ENCODE measurements around the gene TMEM91. TPM values are rescaled to one million over a fixed set of nuclear protein-coding genes. Genes with fewer than 3 reads are reported as not detected.
"Not testable (repeated sequence)": the region's sequence is repeated elsewhere in the genome, so short reads cannot be mapped to it uniquely, and the experiment has no call there.

The TMEM91 gene
- total RNA-seq, 1 donor from 2014 or later, result 12.2 TPM

DNA sequence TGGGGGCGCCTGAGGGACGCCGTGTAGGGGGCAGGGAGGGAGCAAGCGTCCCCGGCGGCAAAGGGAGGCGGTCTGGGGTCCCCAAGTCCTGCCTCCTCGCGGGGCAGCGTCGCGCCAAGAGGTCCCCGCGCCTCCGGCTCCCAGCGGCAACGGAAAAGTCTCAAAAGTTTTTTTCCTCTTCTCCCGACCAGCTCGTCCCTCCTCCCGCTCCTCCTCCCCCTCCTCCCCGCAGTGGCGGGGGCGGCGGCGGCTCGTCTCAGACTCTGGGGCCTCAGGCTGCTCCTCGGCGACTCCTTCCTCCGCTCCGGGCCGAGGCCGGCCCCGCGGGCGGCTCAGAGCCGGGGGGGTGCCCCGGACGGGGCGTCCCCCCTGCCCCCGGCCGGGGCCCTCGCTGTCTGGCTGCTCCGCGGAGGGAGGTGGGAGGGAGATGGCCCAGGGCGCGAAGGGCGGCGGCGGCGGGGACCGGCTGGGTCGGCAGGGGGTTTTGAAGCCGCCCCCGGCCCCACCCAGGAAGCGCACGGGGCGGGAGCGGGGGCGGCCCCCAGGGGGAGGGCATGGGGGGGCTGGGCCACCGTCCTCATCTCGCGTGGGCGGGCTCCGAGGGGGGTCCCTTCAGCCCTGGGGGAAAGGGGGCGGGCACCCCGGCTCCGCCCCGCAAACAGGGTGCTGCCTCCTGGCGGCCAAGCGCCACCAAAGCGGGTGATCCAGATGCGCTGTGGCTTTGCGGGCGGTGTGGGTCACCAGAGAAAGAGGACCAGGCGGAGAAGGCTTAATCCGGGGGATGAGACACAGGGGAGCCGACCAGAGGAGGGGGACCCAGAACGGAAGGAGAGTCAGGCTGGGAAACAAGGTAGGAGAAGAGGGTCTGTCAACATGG is 22.6 kb upstream of the TMEM91 start, which contains the start of gene TGFB1:
TSS of gene TGFB1 (minus strand) at position 457 of the 877 bp plus-strand sequence. CDS start 878 bp downstream, outside the sequence.
- DNase-seq (ENCODE audit: low spot score), result peak; percentile 86

GRCh38 chr19:41354343-41354953 is 21.9 kb upstream of the TMEM91 start:
- DNase-seq (ENCODE audit: low spot score), result no peak

- DNase-seq (ENCODE audit: low spot score), result no peak
These were observed 21.3 kb upstream of the TMEM91 start for GRCh38 chr19:41355035-41355434.

DNA sequence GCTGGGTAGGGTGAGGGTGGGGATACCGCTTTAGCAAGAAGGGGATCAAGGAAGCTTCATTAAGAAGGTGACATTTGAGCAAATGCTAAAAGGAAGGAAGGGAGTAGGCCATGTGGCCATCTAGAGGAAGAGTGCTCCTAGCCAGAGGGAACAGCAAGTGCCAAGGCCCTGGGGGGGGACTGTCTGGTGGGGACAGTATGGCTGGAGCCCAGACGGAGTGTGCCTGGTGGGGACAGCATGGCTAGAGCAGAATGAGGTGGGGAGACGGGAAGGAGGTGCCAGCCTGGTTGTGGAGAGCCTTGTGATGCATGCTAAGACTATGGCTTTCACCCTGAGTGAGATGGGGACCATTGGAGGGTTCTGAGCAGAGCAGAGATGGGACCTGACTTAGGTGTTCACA is 20.5 kb upstream of the TMEM91 start:
- DNase-seq (ENCODE audit: low spot score), result no peak

- DNase-seq (ENCODE audit: low spot score), result no peak
These were observed 19.2 kb upstream of the TMEM91 start for GRCh38 chr19:41356984-41357739.

GRCh38 chr19:41357746-41358145 is 18.6 kb upstream of the TMEM91 start:
- DNase-seq (ENCODE audit: low spot score), result no peak

DNA sequence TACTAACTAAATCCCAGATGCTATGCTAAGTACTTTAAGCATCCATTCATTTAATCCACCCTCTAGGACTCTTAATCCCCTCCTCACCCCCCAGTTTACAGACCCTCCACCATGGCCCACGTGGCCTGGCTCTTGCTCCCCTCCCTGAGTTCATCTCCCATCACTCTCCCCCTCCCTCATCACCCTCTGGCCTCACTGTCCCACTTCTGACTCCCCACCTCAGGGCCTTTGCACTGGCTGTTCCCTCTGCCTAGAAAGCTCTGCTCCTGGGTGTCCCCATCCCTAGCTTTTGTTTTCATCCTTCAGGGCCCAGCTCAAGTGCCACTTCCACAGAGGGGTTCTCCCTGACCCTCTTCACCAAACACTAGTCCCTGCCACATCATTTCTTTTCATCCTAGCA is 16.6 kb upstream of the TMEM91 start:
- no peak for DNase-seq (ENCODE audit: low spot score)

DNA sequence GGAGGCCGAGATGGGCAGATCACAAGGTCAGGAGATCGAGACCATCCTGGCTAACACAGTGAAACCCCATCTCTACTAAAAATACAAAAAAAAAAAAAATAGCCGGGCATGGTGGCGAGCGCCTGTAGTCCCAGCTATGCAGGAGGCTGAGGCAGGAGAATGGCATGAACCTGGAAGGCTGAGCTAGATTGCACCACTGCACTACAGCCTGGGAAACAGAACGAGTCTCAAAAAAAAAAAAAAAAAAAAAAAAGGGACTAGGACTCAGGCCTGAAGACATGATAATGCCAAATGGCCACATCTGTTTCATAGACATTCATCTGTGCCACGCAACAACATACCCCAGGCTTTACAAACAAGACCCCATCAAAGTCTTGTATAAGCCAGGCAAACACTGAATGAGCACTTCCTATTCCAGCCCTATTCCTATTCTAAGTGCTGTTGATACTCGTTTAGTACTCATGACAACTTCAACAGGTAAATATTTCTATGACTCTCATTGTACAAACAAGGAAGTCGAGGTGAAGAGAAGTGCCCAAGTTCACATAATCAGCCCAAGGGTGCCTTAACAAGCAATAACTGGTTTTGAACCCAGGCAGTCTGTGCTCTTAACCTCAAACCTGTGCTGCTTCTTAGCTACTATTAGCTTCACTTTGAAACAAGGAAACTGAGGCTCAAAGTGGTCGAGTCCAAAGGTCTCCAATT is 14.0 kb upstream of the TMEM91 start:
- DNase-seq (ENCODE audit: low spot score), result no peak

- DNase-seq (ENCODE audit: low spot score), result no peak
These were observed 13.0 kb upstream of the TMEM91 start for GRCh38 chr19:41363371-41363752.

- DNase-seq (ENCODE audit: low spot score), result peak; percentile 98
These were observed 12.4 kb upstream of the TMEM91 start, which contains the start of gene B9D2 for GRCh38 chr19:41363753-41364523. Gene B9D2 (minus strand): TSS chr19:41364149. CDS start chr19:41363519, 630 bp downstream.

DNA sequence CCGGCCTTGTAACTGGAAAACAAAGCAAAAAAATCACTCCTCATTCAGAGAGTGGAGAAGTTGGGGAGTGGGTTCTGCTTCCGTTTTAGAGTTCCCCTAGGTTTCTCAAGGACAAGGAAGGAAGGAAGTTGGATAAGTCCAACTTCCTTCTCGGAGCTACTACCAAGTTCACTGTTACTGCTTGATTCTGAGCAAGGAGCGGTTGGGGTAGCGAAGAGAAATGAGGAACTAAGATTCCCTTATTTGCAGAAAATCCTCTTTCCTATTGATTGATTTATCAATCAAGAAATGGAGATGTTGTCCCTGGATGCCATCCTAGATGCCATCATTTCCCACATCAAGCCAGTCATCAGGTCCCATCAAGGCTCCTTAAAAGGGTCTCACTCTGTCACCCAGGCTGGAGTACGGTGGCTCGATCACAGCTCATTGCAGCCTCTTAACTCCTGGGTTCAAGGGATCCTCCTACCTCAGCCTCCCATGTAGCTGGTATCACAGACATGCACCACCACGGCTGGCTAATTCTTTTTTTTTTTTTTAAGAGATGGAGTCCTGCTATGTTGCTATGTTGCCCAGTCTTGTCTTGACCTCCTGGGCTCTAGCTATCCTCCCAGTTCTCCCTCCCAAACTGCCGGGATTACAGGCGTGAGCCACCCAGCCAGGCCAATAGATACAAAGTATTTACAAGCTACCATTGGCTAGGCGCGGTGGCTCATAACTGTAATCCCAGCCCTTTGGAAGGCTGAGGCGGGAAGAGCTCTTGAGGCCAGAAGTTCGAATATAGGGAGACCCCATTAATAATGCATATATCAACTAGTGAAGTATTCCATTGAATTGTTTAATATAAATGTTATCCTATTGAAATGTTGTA is 11.6 kb upstream of the TMEM91 start:
- no peak for DNase-seq (ENCODE audit: low spot score)

DNA sequence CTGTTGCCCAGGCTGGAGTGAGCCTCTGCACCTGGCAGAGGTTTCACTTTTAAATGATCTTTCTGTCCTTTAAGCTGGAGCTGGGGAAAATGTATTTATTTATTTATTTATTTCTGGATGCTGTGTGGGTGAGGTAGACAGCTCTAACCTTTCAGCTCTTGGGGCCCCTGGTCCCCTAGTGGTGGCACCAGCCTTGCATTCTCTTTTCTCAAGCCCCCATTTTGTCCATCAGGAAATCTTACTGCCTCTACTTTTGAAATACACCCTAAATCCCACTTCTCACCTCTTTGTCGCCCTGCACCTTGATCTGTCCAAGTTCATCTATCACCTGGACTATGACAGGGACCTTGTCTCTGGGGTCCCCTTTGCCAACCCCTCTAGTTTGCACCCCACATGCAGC is 10.2 kb upstream of the TMEM91 start:
- DNase-seq (ENCODE audit: low spot score), result no peak

- DNase-seq (ENCODE audit: low spot score), result no peak
These were observed 8.5 kb upstream of the TMEM91 start for GRCh38 chr19:41367848-41368301.

DNA sequence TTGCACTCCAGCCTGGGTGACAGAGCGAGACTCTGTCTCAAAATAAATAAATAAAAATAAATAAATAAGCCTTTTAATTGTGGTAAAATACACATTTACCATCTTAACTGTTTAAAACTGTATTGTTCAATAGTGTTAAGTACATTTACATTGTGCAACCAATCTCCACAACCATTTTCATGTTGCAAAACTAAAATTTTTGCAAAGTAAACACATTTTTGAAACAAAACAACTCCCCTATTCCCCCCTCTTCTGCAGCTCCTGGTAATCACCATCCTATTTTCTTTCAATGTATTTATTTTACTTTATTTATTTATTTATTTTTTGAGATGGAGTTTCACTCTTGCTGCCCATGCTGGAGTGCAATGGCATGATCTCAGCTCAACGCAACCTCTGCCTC is 6.6 kb upstream of the TMEM91 start:
- no peak for DNase-seq (ENCODE audit: low spot score)

GRCh38 chr19:41371119-41371518 is 5.2 kb upstream of the TMEM91 start:
- not testable (repeated sequence) for DNase-seq (ENCODE audit: low spot score)

GRCh38 chr19:41371541-41371940 is 4.8 kb upstream of the TMEM91 start:
- no peak for DNase-seq (ENCODE audit: low spot score)

DNA sequence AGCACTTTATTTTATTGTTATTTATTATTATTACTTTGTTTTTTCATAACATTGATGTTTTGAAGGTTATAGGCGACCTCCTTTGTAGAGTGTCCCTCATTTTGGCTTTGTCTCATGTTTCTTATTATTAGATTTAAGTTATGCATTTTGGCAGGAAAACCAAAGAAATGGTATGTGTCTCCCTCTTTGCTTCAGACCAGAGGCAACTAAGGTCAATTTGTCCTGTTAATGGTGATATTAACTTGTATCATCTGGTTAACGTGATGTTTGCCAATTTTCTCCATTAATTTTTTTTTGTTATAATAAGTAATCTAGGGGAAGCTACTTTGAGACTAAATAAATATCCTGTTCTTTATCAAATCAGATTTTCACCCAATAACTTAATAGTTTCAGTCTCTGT is 3.8 kb upstream of the TMEM91 start:
- DNase-seq (ENCODE audit: low spot score), result no peak

GRCh38 chr19:41373993-41374392 is 2.3 kb upstream of the TMEM91 start:
- peak; percentile 84 for DNase-seq (ENCODE audit: low spot score)

DNA sequence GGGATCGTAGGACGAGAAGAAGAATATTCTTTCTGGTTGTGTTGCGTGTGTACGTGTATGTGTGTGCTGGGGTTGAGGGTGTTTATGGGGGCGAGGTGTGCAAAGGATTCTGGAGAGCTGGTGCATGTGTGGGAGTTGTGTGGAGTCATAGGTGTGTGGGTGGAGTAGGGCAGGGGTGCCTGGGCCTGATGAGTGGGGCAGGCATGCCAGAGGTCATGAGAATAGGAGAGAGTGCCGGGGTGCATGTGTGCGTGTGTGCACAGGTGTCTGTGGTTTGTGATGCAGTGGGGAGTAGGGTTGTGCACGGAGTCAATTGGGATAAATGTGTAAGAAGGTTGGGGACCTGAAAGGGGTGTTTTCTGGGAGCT is 649 bp downstream of the TMEM91 start:
- DNase-seq (ENCODE audit: low spot score), result no peak

Data from ureter (tissue), 1 donor.